Motor neuron (in vitro differentiated cells): Measurements from ENCODE around the gene PPM1L. TPM values are rescaled to one million over a fixed set of nuclear protein-coding genes. Genes with fewer than 3 reads are reported as not detected.
A peak's percentile ranks its signal among the peaks of the same experiment; 100 is the strongest.

Experiments
- ATAC-seq, 8 experiments: fragments of 200-7000 bp; cut with Tn5 transposase; replicated peaks in 6 of 8; 2 replicates each; pipeline ENCODE4 v1.8.0; 2021; ENCODE audit warnings: mild to moderate bottlenecking in 8 of 8, moderate library complexity in 8 of 8
- H3K27ac ChIP-seq, 2 donors: fragments of 250-450 bp; sonication (Bioruptor Pico); 2 replicates each; pipeline ENCODE4 v1.9.0; 2021; ENCODE audit warnings: antibody characterized with exemption in 2 of 2, mild to moderate bottlenecking in 2 of 2, moderate library complexity in 1 of 2
- H3K4me1 ChIP-seq, 2 donors: fragments of 250-450 bp; sonication (Bioruptor Pico); replicated peaks in 1 of 2; 2 replicates each; pipeline ENCODE4 v1.6.1; 2021; ENCODE audit warnings: antibody characterized with exemption in 2 of 2, mild to moderate bottlenecking in 2 of 2, moderate library complexity in 1 of 2
- H3K4me3 ChIP-seq, 5 donors: fragments of 250-450 bp; sonication (Bioruptor Pico); 2 replicates each; pipeline ENCODE4 v1.9.0; 2021; ENCODE audit warnings: antibody characterized with exemption in 5 of 5, mild to moderate bottlenecking in 5 of 5, moderate library complexity in 4 of 5
- WGBS, 10 experiments: fragments of 450-650 bp; shearing (Covaris generic); methylation state at CpG; one replicate each; pipeline ENCODE4 v1.0.0; 2022; 5-methylcytosine and 5-hydroxymethylcytosine counted together
- in situ Hi-C, 9 experiments: fragments of 400-800 bp; cut with MboI; loops; one replicate each; pipeline ENCODE4 v1.15.0; 2021; ENCODE audit warnings: low sequenced_read_pairs in 9 of 9, low pct_unique_long_range_greater_than_20kb in 2 of 9; ENCODE audit not compliant: unreplicated experiment in 9 of 9
- total RNA-seq, 8 experiments: library from RNA; unstranded; fragments of 300-600 nt; gene quantifications; 2 replicates each; pipeline versions ENCODE4 v1.2.3 to v1.2.4, GENCODE V29; 2022

Gene PPM1L
- total RNA-seq, 8 experiments from 2014 or later: 10.8 to 27.3 (median 22.1) TPM

- Histone ChIP-seq H3K4me1 (no peaks in the 10 kb centered on the region), H3K4me3 (no peak overlapping the region), H3K27ac (no peak overlapping the region)
- in situ Hi-C loops: no loop called here
- 31 to 96% (median 82%) methylated on average over 1 to 4 of the region's 4 CpGs for WGBS, 10 experiments
- no peak for ATAC-seq
Observed at GRCh38 chr3:160796089-160796812, 40.2 kb downstream of the PPM1L start.

GRCh38 chr3:160796813-160797164 is 40.8 kb downstream of the PPM1L start:
- WGBS, 10 experiments: 25 to 100% (median 75%) methylated on average over 1 of the region's 1 CpG; no CpG with 5 or more reads in 3 of the 10 experiments
- in situ Hi-C loops: no loop called here
- peak in 2 of 8 experiments; percentile 31 to 50 for ATAC-seq
- no peaks in the 10 kb centered on the region for H3K4me1 ChIP-seq
- H3K4me3 ChIP-seq: no peak overlapping the region
- H3K27ac ChIP-seq: no peak overlapping the region

- ATAC-seq: no peak
- in situ Hi-C loops: no loop called here
- H3K4me1 ChIP-seq: no peaks in the 10 kb centered on the region
- H3K27ac ChIP-seq: no peak overlapping the region
- no peak overlapping the region for H3K4me3 ChIP-seq
- WGBS, 10 experiments: 43 to 81% (median 60%) methylated on average over 1 to 3 of the region's 3 CpGs; no CpG with 5 or more reads in 2 of the 10 experiments
Observed at GRCh38 chr3:160797356-160797755, 41.3 kb downstream of the PPM1L start.

- Histone ChIP-seq H3K4me1 (no peaks in the 10 kb centered on the region), H3K27ac (no peak overlapping the region), H3K4me3 (no peak overlapping the region)
- ATAC-seq: peak in 4 of 8 experiments; percentile 20 to 80 (median 57)
- in situ Hi-C loops: no loop called here
- WGBS, 10 experiments: 7 to 100% (median 89%) methylated on average over 3 to 8 of the region's 8 CpGs; no CpG with 5 or more reads in 1 of the 10 experiments
Observed at GRCh38 chr3:160801386-160802118, 45.5 kb downstream of the PPM1L start.

- no peak overlapping the region for H3K27ac ChIP-seq
- peak in 4 of 8 experiments; percentile 47 to 88 (median 68) for ATAC-seq
- peaks cover 12 to 26% of the 10 kb centered on the region in 2 donors for H3K4me1 ChIP-seq
- in situ Hi-C loops: no loop called here
- H3K4me3 ChIP-seq: no peak overlapping the region
- WGBS, 10 experiments: 0 to 20% (median 0%) methylated on average over 1 of the region's 1 CpG; no CpG with 5 or more reads in 3 of the 10 experiments
Observed at GRCh38 chr3:160804762-160805161, 48.7 kb downstream of the PPM1L start.

GRCh38 chr3:160806094-160806493 is 50.1 kb downstream of the PPM1L start:
- Histone ChIP-seq H3K27ac (no peak overlapping the region), H3K4me3 (no peak overlapping the region), H3K4me1 (peaks cover 20 to 40% of the 10 kb centered on the region in 2 donors)
- ATAC-seq: no peak
- in situ Hi-C loops: no loop called here

- no peak overlapping the region for H3K27ac ChIP-seq
- H3K4me1 ChIP-seq: peaks cover 26 to 46% of the 10 kb centered on the region in 2 donors
- WGBS, 10 experiments: 28 to 89% (median 72%) methylated on average over 1 to 3 of the region's 3 CpGs
- in situ Hi-C loops: no loop called here
- no peak for ATAC-seq
- H3K4me3 ChIP-seq: no peak overlapping the region
Observed at GRCh38 chr3:160806686-160807085, 50.7 kb downstream of the PPM1L start.

GRCh38 chr3:160808838-160809237 is 52.8 kb downstream of the PPM1L start:
- 0 to 100% (median 65%) methylated on average over 1 to 3 of the region's 3 CpGs; no CpG with 5 or more reads in 4 of the 10 experiments for WGBS, 10 experiments
- peak overlapping the region; percentile 15 to 42 for H3K27ac ChIP-seq
- no peak for ATAC-seq

GRCh38 chr3:160809453-160809852 is 53.4 kb downstream of the PPM1L start:
- ATAC-seq: no peak
- Histone ChIP-seq H3K4me1 (peaks cover 31 to 59% of the 10 kb centered on the region in 2 donors), H3K27ac (no peak overlapping the region), H3K4me3 (no peak overlapping the region)
- in situ Hi-C loops: no loop called here
- 57 to 100% (median 83%) methylated on average over 1 to 2 of the region's 2 CpGs; no CpG with 5 or more reads in 6 of the 10 experiments for WGBS, 10 experiments

More at GRCh38 chr3:160808838-160809237, 52.8 kb downstream of the PPM1L start:
- no peak overlapping the region for H3K4me3 ChIP-seq
- in situ Hi-C loops: no loop called here
- H3K4me1 ChIP-seq: peaks cover 31 to 59% of the 10 kb centered on the region in 2 donors

GRCh38 chr3:160810362-160811236 is 54.6 kb downstream of the PPM1L start:
- ATAC-seq: peak in 6 of 8 experiments; percentile 13 to 57 (median 46)
- Histone ChIP-seq H3K4me1 (peaks cover 31 to 59% of the 10 kb centered on the region in 2 donors), H3K27ac (peak overlapping the region in 1 of 2 donors; percentile 23), H3K4me3 (no peak overlapping the region)
- in situ Hi-C loops: no loop called here
- WGBS, 10 experiments: 0 to 79% (median 52%) methylated on average over 1 to 4 of the region's 4 CpGs

- WGBS, 10 experiments: 0 to 60% (median 15%) methylated on average over 1 of the region's 1 CpG; no CpG with 5 or more reads in 4 of the 10 experiments
- in situ Hi-C loops: no loop called here
- Histone ChIP-seq H3K4me1 (peaks cover 31 to 59% of the 10 kb centered on the region in 2 donors), H3K27ac (no peak overlapping the region), H3K4me3 (no peak overlapping the region)
- ATAC-seq: peak; percentile 35 to 69 (median 50)
Observed at GRCh38 chr3:160811237-160811548, 55.2 kb downstream of the PPM1L start.

- H3K4me3 ChIP-seq: no peak overlapping the region
- H3K27ac ChIP-seq: no peak overlapping the region
- in situ Hi-C loops: no loop called here
- WGBS, 10 experiments: 40 to 100% (median 74%) methylated on average over 2 to 3 of the region's 3 CpGs; no CpG with 5 or more reads in 2 of the 10 experiments
- H3K4me1 ChIP-seq: peaks cover 31 to 57% of the 10 kb centered on the region in 2 donors
- no peak for ATAC-seq
Observed at GRCh38 chr3:160812304-160812703, 56.3 kb downstream of the PPM1L start.

- no peak for ATAC-seq
- Histone ChIP-seq H3K27ac (no peak overlapping the region), H3K4me1 (peaks cover 19 to 27% of the 10 kb centered on the region in 2 donors), H3K4me3 (no peak overlapping the region)
- in situ Hi-C loops: no loop called here
- WGBS, 10 experiments: 50 to 100% (median 95%) methylated on average over 1 of the region's 1 CpG; no CpG with 5 or more reads in 4 of the 10 experiments
Observed at GRCh38 chr3:160815280-160815679, 59.2 kb downstream of the PPM1L start.
